ENCODE data around the gene ZNF564. TPM values are rescaled to one million over a fixed set of nuclear protein-coding genes. Genes with fewer than 3 reads are reported as not detected.
"Not testable (repeated sequence)": the region's sequence is repeated elsewhere in the genome, so short reads cannot be mapped to it uniquely, and the experiment has no call there.

The ZNF564 gene
- total RNA-seq, 1 donor from 2014 or later, result 6.2 TPM

GRCh38 chr19:12513531-12514061 is 37.7 kb downstream of the ZNF564 start:
- no peak for DNase-seq (ENCODE audit: extremely low read depth, low read depth, low spot score)

GRCh38 chr19:12497032-12497431 is 54.2 kb downstream of the ZNF564 start:
- DNase-seq (ENCODE audit: extremely low read depth, low read depth, low spot score), result no peak

- no peak for DNase-seq (ENCODE audit: extremely low read depth, low read depth, low spot score)
Measured at GRCh38 chr19:12496480-12496879, 54.8 kb downstream of the ZNF564 start.

GRCh38 chr19:12495002-12495802 is 56.1 kb downstream of the ZNF564 start:
- peak; percentile 37 for DNase-seq (ENCODE audit: extremely low read depth, low read depth, low spot score)

DNA sequence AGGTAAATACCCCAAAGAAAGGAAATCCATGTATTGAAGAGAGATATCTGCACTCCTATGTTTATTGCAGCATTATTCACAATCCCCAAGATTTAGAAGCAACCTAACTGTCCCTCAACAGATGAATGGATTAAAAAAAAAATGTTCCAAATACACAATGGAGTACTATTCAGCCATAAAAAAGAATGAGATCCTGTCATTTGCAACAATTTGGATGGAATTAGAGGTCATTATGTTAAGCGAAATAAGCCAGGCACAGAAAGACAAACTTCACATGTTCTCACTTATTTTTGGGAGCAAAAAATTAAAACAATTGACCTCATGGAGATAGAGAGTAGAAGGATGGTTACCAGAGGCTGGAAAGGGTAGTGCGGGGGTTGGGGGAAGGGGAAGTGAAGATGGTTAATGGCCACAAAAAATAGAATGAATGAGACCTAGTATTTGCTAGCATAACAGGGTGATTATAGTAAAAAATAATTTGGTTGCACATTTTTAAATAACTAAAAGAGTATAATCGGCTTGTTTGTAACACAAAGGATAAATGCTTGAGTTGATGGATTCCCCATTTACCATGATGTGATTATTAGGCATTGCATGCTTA is 56.9 kb downstream of the ZNF564 start:
- DNase-seq (ENCODE audit: extremely low read depth, low read depth, low spot score), result no peak

DNA sequence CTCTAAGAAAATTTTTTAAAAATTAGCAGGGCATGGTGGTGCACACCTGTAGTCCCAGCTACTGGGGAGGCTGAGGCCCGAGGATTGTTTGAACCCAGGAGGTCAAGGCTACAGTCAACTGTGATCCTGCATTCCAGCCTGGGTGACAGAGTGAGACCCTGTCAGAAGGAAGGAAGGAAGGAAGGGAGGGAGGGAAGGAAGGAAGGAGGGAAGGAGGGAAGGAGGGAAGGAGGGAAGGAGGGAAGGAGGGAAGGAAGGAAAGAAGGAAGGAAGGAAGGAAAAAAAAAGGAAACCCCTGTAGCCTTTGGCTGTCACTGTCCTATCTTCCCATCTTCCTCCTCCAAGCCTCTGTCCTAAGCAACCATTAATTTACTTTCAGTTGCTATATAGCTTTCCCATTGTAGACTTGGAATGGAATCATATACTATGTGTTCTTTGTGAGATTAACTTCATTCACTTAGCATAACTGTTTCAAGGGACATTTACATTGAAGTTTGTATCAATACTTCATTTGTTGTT is 65.0 kb downstream of the ZNF564 start:
- DNase-seq (ENCODE audit: extremely low read depth, low read depth, low spot score), result not testable (repeated sequence)

DNA sequence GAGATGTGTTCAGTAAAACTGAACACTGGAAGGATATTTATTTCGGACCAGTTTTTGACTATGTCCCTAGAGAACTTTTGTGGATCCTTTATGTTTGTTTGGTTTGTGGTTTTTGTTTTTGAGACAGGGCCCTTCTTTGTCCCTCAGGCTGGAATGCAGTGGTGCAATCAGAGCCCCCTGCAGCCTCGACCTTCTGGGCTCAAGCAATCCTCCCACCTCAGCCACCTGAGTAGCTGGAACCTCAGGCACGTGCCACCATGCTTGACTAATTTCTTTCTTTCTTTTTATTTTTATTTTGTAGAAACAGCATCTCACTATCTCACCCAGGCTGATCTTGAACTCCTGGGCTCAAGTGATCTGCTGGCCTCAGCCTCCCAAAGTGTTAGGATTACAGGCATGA is 65.7 kb downstream of the ZNF564 start:
- no peak for DNase-seq (ENCODE audit: extremely low read depth, low read depth, low spot score)

DNA sequence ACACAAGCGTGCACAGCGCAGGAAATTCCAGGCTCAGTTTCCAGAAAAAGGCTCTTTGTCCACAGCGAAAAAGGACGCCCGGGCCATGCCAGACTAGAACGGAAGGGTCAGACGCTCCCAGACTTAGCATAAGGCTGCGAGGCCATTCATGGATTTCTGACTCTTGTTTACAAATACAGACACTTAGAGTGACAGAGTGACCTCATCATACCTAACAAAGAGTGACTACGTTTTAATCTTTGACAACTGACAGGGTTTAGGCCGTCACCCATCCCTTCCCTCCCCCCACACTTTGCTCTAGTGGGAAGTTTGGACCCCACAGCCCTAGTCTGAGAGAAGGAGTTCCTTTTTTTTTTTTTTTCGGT is 66.2 kb downstream of the ZNF564 start:
- no peak for DNase-seq (ENCODE audit: extremely low read depth, low read depth, low spot score)

DNA sequence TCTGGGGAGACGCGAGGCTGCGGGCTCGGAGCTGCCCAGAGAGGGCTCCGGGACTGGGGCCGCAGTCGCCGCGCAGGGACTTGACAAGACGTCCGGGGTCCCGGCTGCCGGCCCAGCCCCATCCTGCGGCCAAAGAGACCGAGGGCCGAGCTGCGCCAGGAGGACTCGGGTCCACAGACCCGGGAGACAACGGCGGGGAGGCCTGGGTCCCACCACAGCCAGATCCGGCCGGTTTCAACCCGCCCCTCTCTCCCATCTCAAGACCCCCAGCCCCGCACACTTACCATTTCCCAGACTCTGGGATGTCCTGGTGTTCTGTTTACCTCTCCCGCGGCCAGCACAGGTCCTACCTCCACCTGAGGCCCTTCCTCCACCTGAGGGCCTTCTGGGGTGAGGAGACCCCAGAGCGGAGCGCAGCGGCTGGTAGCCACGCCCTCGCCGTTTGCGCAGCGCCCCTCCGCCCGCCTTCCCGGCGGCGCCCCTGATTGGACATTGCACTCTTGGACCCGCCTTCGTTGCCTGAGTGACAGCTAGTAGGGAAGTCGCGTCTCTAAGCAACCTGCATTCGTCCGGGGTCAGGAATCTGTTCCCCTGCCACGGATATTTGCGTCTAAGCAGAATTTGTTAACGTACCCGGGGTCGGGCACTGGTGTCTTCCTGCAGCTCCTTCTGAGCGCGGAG is 66.8 kb downstream of the ZNF564 start, which contains the start of gene ZNF709:
ZNF709 (minus strand) TSS at position 446 of the 681 bp plus-strand sequence; CDS start at position 287, 159 bp downstream.
- peak; percentile 42 for DNase-seq (ENCODE audit: extremely low read depth, low read depth, low spot score)

- DNase-seq (ENCODE audit: extremely low read depth, low read depth, low spot score), result no peak
Measured at GRCh38 chr19:12484011-12484370, 67.3 kb downstream of the ZNF564 start.

DNA sequence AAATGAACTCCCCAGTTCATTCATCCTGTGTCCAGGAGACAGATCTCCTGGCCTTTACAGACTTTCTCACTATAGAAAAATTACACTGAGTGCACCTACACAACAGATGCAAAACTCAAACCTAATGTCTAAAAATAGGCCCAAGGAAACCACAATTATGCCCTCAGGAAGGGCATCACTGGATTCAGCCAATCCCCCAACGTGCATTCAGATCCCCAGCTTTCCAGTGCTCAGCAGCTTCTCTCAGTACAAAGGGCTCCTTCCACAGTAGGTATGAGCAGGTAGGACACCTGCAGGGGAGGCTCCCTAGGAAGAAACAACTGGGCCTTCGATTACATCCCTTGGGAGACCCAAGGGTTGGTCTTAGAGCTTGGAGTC is 68.8 kb downstream of the ZNF564 start:
- no peak for DNase-seq (ENCODE audit: extremely low read depth, low read depth, low spot score)

DNA sequence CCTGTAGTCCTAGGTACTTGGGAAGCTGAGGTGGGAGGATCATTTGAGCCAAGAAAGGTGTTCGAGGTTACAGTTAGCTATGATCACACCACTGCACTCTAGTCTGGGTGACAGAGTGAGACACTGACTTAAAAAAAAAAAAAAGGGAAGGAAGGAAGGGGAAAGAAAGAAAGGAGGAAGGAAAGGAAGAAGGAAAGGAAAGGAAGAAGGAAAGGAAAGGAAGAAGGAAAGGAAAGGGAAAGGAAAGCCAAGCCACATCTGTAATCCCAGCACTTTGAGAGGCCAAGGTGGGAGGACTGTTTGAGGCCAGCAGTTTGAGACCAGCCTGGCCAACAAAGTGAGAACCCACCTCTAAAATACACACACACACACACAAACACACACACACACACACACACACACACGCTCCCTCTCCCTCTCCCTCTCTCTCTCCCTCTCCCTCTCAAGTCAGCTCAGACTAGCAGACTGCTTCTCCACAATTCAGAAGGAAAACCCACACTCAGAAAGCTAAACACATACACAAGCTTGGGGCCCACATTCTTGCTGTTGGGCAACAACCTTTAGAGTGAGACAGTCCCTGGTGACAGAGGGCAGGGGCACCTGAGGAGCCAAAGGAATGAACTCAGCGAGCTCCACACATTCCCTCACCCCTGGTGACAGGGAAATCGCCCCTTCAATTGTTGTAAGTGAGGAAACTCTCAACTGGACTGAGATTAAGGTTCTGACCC is 69.3 kb downstream of the ZNF564 start:
- DNase-seq (ENCODE audit: extremely low read depth, low read depth, low spot score), result no peak

DNA sequence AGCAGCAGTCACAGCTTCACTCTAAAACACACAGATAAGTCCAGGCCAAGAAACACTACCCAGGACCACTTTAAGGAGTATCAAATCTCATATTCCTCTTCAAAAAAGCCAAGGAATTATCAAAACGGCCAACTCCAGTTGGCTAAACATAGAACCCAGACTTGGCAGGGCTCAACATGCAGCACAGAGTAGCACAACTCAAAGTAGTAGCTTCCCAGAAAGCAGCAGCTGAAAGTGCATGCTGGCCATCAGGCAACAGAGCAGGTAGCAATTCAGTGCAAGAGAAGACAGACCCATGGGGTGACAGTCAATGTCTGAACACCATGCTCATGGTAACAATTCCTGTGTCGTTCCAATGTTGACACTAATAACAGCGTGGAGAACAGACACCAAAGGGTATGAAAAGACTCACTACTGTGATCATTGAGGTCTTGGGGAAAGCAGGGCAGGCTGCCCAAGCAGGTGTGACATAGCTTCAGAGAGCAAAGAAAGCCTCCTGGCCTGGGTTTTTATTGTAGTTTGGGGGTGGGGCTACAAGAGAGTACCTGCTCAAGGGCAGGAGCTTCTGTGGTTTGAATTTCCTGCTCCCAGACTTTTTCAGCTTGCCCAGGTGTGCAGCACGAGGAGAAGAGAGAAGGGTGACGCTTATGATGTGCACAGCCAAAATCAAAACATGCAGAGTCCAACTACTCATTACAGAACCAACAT is 72.9 kb downstream of the ZNF564 start:
- DNase-seq (ENCODE audit: extremely low read depth, low read depth, low spot score), result no peak

Other genes starting within 250 kb of the ZNF564 start
- gene ZNF563, start 217.8 kb downstream of the ZNF564 start, total RNA-seq, result 0.93 and 1.3 TPM in 2 replicates
- gene ZNF442, start 185.8 kb downstream of the ZNF564 start, total RNA-seq, result 0.48 and 1.1 TPM in 2 replicates
- gene ZNF799, start 150.2 kb downstream of the ZNF564 start, total RNA-seq, result 3.8 and 3.9 TPM in 2 replicates
- 1.2 and 2.3 TPM in 2 replicates for gene ZNF443, start 110.5 kb downstream of the ZNF564 start, total RNA-seq
- gene ZNF709, start 66.7 kb downstream of the ZNF564 start, total RNA-seq, result 0.58 and 1.7 TPM in 2 replicates
- 8.1 and 8.6 TPM in 2 replicates for gene ZNF490, start 59.3 kb upstream of the ZNF564 start, total RNA-seq
- gene ZNF791, start 59.4 kb upstream of the ZNF564 start, total RNA-seq, result 13.0 and 13.5 TPM in 2 replicates
- 108 and 113 TPM in 2 replicates for gene MAN2B1, start 115.3 kb upstream of the ZNF564 start, total RNA-seq
- gene WDR83, start 115.3 kb upstream of the ZNF564 start, total RNA-seq, result 10.2 and 13.8 TPM in 2 replicates
- 86.9 and 87.5 TPM in 2 replicates for gene DHPS, start 130.4 kb upstream of the ZNF564 start, total RNA-seq
- 2.1 TPM in 1 of 2 replicates, not detected in the other for gene GNG14, start 136.5 kb upstream of the ZNF564 start, total RNA-seq
- gene FBXW9, start 145.1 kb upstream of the ZNF564 start, total RNA-seq, result 8.0 and 12.1 TPM in 2 replicates
- gene TNPO2, start 172.4 kb upstream of the ZNF564 start, total RNA-seq, result 56.9 and 60.2 TPM in 2 replicates
- gene TRIR, start 183.2 kb upstream of the ZNF564 start, total RNA-seq, result 380 and 408 TPM in 2 replicates
- 65.0 and 88.7 TPM in 2 replicates for gene GET3, start 186.0 kb upstream of the ZNF564 start, total RNA-seq
- not detected in 2 replicates for gene BEST2, start 200.3 kb upstream of the ZNF564 start, total RNA-seq
- 24.9 and 33.1 TPM in 2 replicates for gene HOOK2, start 224.1 kb upstream of the ZNF564 start, total RNA-seq
- 110 and 298 TPM in 2 replicates for gene JUNB, start 240.0 kb upstream of the ZNF564 start, total RNA-seq

Data from glomerular endothelial cell (primary cell).